HG03196 (cell line): ENCODE data around the gene XYLT1.

ENCODE experiments used
- ATAC-seq: cut with Tn5 transposase; IDR thresholded peaks from one replicate; pipeline ENCODE4 v1.9.1; 2021; ENCODE audit not compliant: unreplicated experiment

Gene XYLT1

GRCh38 chr16:17206712-17207111, 264.0 kb downstream of the XYLT1 start:
- no peak for ATAC-seq

GRCh38 chr16:17205279-17206211, 265.2 kb downstream of the XYLT1 start:
- ATAC-seq = no peak

DNA sequence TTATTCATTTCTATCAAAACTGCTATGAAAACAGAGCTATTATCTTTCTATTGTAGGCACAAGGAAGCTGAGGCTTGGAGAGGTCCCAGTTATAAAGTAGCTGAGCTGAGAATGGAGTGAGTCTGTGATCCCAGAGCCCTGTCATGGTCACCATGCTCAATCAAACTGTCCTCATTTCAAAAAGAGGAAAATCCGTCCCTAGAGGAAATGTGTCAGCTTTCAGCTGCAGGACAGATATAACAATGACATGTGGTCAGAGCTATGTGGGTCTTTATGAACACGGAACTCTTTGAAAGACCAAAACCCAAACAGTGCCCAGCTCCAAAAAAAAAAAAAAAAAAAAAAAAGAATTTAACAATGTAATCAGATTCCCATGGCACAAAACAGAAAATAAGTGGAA, 266.1 kb downstream of the XYLT1 start:
- no peak for ATAC-seq

DNA sequence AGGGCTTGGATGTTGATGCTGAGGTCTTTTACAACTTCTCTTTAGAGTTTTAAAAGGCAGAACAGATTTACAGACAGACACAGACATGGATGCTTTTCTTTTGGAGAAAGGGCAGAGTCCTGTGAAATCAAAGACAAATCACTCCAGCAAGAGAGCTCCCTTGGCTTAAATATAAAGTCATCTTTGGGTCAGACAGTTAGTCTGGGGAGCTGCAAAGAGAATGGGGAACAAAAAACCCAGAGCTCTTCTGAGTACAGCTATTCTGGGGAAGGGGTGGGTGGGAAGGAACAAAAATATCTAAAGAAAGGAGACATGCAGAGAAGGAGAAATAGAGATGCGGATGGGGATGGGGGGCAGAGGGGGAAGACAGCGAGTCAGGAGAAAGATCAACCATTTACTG, 266.6 kb downstream of the XYLT1 start:
- ATAC-seq = no peak

DNA sequence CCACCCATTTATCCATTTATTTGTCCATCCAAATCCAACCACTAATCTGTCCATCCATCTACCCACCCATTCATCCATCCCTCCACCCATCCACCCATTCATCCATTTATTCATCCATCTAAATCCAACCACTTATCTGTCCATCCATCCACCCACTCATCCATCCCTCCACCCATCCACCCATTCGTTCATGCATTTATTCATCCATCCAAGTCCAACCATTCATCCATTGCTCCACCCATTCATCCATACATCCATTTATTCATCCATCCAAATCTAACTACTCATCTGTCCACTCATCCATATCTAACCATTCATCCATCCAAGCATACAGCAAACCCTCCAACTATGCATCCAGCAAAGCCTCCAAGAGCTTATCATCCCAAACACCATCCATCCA, 267.3 kb downstream of the XYLT1 start:
- ATAC-seq = no peak

DNA sequence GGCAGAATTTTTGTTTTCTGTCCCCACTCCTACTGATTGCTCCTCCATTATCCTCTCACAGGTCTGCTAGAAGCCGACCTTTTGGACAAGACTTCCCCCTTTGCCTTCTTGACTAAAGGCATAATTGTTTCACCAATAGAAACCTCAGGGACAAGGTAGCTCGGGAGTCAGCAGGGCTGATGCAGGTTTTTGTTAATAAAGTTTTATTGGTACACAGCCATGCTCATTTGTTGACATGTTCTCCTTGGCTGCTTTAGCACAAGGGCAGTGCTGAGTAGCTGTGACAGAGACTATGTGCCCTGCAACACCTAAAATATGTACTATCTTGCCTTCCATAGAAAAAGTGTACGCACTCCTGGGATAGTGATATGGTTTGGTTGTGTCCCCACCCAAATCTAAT, 271.6 kb downstream of the XYLT1 start:
- ATAC-seq = no peak

- no peak for ATAC-seq
These were observed 274.2 kb downstream of the XYLT1 start for GRCh38 chr16:17196526-17196925.

DNA sequence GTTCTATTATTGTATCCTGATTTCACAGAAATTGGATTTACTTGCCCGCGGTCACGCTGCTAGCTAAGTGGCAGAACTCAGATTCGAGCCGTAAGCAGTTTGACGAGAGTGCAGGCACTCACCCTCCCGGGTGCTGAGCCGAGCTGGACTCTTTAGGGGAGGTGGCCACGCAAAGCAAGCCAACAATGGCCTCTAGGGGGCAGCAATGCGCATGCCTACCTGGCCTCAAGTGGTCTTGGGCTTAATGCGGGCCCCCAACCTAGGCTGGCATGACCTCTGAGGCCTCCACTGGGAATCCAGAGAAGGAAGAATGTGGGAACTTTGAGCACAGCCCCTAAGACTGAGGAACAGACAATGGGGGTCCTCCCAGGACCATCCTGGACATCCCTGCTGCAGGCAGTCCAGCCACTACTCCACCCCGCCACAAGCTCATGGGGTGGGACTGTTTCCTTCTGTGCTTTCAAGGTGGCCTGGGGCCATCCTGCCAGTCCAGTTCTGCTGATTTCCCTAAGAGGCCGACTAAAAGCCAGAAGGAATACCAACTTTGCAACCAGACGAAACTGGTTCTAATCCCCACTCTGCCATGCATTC, 276.5 kb downstream of the XYLT1 start:
- ATAC-seq = no peak

- ATAC-seq = no peak
These were observed 277.1 kb downstream of the XYLT1 start for GRCh38 chr16:17193566-17194100.

- ATAC-seq = no peak
These were observed 286.7 kb downstream of the XYLT1 start for GRCh38 chr16:17184026-17184425.

GRCh38 chr16:17177959-17178905, 292.5 kb downstream of the XYLT1 start:
- ATAC-seq = no peak

DNA sequence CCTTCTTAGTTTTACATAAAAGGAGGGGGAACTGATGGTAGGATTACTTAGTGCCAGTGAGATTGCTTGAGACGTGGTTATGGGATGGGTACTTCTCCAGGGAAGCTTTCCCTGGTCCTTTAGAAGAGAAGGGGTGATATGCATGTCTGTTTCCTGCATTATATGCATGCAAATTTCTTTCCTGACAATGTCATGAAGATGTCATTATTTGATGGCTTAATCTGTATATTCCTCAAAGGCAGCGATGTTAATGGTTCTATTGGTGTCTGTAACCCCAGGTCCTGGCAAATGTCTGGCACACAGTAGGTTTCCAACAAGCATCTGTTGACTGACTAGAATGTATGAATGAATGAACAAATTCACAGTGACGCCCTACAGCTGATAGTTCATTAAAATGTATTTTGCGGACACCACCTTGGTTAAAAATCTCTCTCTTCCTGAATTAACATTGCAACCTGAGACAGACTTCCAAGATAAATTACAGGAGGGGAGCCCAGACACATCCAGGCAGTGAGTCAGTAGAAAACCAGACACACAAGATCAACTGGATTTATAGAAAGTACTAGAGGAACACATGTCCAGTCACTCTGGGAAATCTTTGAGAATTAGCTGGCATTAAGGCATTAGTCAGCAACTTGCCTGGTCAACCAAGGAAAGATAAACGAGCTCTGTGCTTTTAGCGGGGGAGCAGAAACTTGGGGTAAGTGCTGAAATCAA, 293.4 kb downstream of the XYLT1 start:
- ATAC-seq = no peak

DNA sequence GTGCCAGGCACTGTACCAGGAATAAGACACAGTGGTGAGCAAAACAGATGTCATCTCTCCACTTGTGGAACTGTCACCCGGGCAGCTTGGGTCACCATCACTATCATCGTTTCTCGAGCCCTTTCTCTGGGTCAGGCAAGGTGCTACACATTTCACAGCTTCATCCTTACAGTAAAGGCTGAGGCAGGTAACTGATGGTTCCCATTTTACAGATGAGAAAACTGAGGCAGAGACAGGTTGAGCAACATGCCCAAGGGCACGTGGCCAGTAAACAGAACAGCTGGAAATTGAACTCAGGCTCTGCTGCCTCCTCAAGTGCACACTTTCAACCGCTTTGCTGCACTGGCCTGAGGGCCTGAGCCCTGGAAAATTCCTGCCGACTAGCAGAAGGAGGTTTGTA, 294.6 kb downstream of the XYLT1 start:
- no peak for ATAC-seq

- ATAC-seq = no peak
These were observed 297.5 kb downstream of the XYLT1 start for GRCh38 chr16:17173281-17173680.

GRCh38 chr16:17171250-17172143, 299.3 kb downstream of the XYLT1 start:
- ATAC-seq = no peak

DNA sequence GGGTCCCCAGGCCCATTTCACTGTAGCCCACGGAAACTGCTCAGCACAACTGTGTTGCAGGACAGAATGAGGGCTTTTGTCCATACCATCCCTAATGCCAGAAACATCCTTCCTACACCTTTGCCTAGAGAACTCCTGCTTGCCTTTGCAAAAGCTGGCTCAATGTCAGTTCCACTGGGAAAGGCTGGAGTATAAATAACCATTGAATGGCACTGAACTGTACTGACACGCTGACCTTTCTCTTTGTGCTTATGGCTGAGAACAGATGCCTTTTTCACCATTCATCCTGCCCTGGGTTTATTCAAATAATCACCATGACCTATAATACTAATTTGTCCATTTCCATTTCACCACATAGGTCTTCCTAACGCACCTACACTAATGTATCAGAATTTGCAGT, 300.3 kb downstream of the XYLT1 start:
- ATAC-seq = no peak

DNA sequence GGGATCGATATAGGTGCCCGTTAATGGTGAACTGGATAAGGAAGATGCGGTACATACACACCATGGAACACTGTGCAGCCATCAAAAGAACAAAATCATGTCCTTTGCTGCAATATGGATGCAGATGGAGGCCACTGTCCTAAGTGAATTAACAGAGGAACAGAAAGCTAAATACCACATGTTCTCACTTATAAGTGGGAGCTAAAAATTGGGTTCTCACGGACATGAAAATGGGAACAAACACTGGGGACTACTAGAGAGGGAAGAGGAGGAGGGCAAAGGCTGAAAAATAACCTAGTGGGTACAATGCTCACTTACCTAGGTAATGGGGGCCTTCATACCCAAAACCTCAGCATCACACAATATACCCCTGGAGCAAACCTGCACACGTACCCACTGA, 302.6 kb downstream of the XYLT1 start:
- no peak for ATAC-seq

DNA sequence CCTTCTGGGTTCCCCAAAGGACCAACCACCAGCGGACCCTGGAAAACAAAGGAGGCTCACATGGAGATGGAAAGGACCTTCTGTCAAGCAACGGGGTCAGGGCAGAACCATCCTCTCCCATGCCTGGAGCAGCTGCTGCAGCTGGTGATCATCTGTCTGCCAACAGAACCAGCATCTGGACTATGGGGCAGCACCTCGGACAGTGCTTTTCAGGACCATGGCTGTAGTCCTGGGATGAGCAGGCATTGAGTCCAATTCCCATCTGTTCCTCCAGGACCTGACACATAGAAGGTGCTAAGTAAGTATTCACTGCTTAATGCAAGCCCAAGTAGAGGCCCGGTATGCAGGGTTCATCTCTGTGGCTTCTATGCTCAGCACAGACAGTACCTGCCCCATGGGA, 304.7 kb downstream of the XYLT1 start:
- no peak for ATAC-seq

- no peak for ATAC-seq
These were observed 308.2 kb downstream of the XYLT1 start for GRCh38 chr16:17162560-17162959.
